GM12801 (cell line): ENCODE measurements around the gene ZBTB40.

Source experiments
- TF ChIP-seq, protein P1 (sequence below): IDR thresholded peaks from one replicate; pipeline ENCODE4 v1.5.1; 2011; ENCODE audit warnings: control low read depth; ENCODE audit not compliant: insufficient read length; ENCODE audit errors: extremely low read depth

Gene ZBTB40

DNA sequence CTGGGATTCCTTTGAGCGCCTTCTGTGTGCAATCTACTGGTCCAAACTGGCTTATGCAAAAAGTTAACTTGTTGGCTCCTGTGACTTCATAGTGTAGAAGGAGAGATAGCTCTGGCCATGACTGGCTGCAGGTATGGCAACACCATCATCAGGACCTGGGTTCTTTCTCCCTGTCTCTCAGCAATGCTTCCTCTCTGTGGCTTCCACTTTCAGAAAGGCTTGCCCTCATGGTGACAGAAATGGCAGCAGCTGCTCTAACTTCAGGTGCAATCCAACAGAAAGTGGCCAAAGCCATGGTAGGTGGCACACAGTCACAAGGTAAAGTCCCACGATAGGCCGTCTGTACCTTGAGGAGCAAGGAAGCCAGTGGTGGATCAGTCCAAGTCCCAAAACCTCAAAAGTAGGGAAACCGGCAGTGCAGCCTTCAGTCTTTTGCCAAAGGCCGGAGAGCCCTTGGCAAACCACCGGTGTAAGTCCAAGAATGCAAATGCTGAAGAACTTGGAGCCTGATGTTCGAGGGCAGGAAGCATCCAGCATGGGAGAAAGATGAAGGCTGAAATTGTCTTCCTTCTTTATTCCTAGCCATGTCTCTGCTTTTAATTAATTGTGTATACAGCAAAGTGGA lies 45.0 kb downstream of the ZBTB40 start:
- TF ChIP-seq, protein P1, sequence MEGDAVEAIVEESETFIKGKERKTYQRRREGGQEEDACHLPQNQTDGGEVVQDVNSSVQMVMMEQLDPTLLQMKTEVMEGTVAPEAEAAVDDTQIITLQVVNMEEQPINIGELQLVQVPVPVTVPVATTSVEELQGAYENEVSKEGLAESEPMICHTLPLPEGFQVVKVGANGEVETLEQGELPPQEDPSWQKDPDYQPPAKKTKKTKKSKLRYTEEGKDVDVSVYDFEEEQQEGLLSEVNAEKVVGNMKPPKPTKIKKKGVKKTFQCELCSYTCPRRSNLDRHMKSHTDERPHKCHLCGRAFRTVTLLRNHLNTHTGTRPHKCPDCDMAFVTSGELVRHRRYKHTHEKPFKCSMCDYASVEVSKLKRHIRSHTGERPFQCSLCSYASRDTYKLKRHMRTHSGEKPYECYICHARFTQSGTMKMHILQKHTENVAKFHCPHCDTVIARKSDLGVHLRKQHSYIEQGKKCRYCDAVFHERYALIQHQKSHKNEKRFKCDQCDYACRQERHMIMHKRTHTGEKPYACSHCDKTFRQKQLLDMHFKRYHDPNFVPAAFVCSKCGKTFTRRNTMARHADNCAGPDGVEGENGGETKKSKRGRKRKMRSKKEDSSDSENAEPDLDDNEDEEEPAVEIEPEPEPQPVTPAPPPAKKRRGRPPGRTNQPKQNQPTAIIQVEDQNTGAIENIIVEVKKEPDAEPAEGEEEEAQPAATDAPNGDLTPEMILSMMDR, result no peak

DNA sequence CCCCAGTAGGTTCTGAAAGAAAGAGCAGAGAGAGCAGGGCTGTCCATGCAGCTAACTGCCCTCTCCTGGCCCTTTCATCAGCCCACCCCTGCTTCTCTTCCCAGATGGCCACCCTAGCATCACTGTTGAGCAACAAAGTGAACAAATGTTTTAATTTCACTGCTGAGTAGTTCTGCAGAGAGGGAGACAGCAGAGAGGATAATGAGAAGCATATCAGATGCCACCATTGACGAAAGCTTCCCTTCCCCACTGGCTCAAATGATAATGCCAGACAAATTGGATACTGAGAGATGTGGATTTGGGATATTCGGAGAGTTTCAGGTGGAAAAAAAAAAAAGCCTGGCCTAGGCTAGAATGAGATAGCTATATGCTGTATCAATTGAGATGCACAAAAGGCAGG lies 46.8 kb downstream of the ZBTB40 start:
- TF ChIP-seq, protein P1, result no peak

- TF ChIP-seq, protein P1, result no peak
Measured at GRCh38 chr1:22500058-22500457, 48.4 kb downstream of the ZBTB40 start.

GRCh38 chr1:22500471-22500870 lies 48.8 kb downstream of the ZBTB40 start:
- TF ChIP-seq, protein P1, result no peak

DNA sequence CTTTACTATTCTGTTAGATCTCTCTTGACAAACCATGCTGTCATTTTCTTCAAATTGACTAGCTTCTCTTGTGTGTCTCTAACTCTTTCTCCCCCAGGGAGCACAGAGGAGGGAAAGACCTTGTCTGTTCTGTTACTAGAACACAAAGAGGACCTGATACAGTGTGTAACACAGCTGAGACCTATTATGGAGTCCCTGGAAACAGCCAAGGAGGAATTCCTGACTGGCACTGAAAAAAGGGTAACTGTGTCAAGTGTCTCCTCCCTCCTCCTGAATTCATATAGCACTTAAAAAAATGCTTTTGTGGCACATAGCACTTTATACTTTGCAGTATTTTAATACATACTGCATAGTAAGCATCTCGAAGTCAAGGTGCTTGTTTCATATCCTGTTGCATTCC lies 50.6 kb downstream of the ZBTB40 start:
- TF ChIP-seq, protein P1, result no peak

GRCh38 chr1:22503721-22504410 lies 52.2 kb downstream of the ZBTB40 start:
- TF ChIP-seq, protein P1, result no peak

- TF ChIP-seq, protein P1, result no peak
Measured at GRCh38 chr1:22506130-22506692, 54.6 kb downstream of the ZBTB40 start.
